GM12878 (cell line): ENCODE measurements around the gene DIAPH1.

Experiments used
- E2F8 ChIP-seq: fragments of 450-650 bp; IDR thresholded peaks from 2 replicates; pipeline ENCODE4 v1.6.1; 2018; ENCODE audit warnings: mild to moderate bottlenecking, low read depth, moderate library complexity; ENCODE audit not compliant: partially characterized antibody
- ETV6 ChIP-seq, 2 experiments: fragments of 450-650 bp in 1 of 2; IDR thresholded peaks in 1 of 2; conservative IDR thresholded peaks in 1 of 2; 2 replicates each; pipeline ENCODE4 v1.6.1; 2014; ENCODE audit warnings: antibody characterized with exemption in 1 of 2, borderline replicate concordance in 1 of 2, low read depth in 1 of 2, mild to moderate bottlenecking in 1 of 2, moderate library complexity in 1 of 2
- MAX ChIP-seq: IDR thresholded peaks from 2 replicates; pipeline ENCODE4 v1.6.1; 2012; ENCODE audit warnings: low read depth, low read length, improper control_type of control experiment
- NR2C2 ChIP-seq: IDR thresholded peaks from 2 replicates; pipeline ENCODE4 v1.6.1; 2011; ENCODE audit warnings: borderline replicate concordance, low read depth; ENCODE audit not compliant: control insufficient read depth, insufficient read length
- POLR2AphosphoS5 ChIP-seq: IDR thresholded peaks from 2 replicates; pipeline ENCODE4 v1.6.1; 2011; ENCODE audit warnings: mild to moderate bottlenecking, low read length, inconsistent platforms
- POU2F2 ChIP-seq: IDR thresholded peaks from 3 replicates; pipeline ENCODE4 v1.6.1; 2011; ENCODE audit warnings: low read depth, mild to moderate bottlenecking, low read length, borderline replicate concordance
- RFX5 ChIP-seq: IDR thresholded peaks from 2 replicates; pipeline ENCODE4 v1.6.1; 2011; ENCODE audit warnings: low read depth, low read length, improper control_type of control experiment
- SKIL ChIP-seq: fragments of 450-650 bp; IDR thresholded peaks from 2 replicates; pipeline ENCODE4 v1.6.1; 2017; ENCODE audit warnings: mild to moderate bottlenecking, low read depth, inconsistent platforms; ENCODE audit not compliant: poor library complexity, severe bottlenecking
- SUZ12 ChIP-seq: fragments of 200-600 bp; sonication (generic); IDR thresholded peaks from one replicate; pipeline ENCODE4 v1.6.1; 2018; ENCODE audit warnings: antibody characterized with exemption, mild to moderate bottlenecking; ENCODE audit not compliant: unreplicated experiment

- TF ChIP-seq POU2F2 (no peak), RFX5 (no peak), SKIL (no peak), SUZ12 (no peak), NR2C2 (no peak), E2F8 (no peak), POLR2AphosphoS5 (no peak), MAX (no peak), ETV6 (conservative IDR thresholded peaks at IDR 0.05 in 1 of 2, IDR thresholded peaks at IDR 0.05 in 1 of 2; ENCODE audit: borderline replicate concordance in 1 of 2, low read depth in 1 of 2) (no peak)
Observed at GRCh38 chr5:141585594-141585993, 33.2 kb downstream of the DIAPH1 start.
